Activated T-cell treated with anti-CD3 and anti-CD28 coated beads, Interleukin-2, amount 50 U/mL, for 48 hours (primary cell): Measurements from ENCODE around the gene ESPN.
A peak's percentile ranks its signal among the peaks of the same experiment; 100 is the strongest.
"Not testable (repeated sequence)": the region's sequence is repeated elsewhere in the genome, so short reads cannot be mapped to it uniquely, and the experiment has no call there.

ENCODE experiments used
- DNase-seq, 2 experiments: peaks; one replicate each; pipeline ENCODE4 v3.0.0-alpha.2; 2020

The ESPN gene

GRCh38 chr1:6485168-6486101, 60.9 kb downstream of the ESPN start:
- no peak for DNase-seq

- DNase-seq = peak; percentile 92 to 94
Measured at GRCh38 chr1:6486433-6487011, 61.9 kb downstream of the ESPN start.

- no peak for DNase-seq
Measured at GRCh38 chr1:6487804-6488484, 63.4 kb downstream of the ESPN start.

- DNase-seq = no peak
Measured at GRCh38 chr1:6488602-6489382, 64.2 kb downstream of the ESPN start.

GRCh38 chr1:6489383-6489765, 64.8 kb downstream of the ESPN start:
- no peak for DNase-seq

- peak; percentile 85 to 89 for DNase-seq
Measured at GRCh38 chr1:6489799-6490180, 65.2 kb downstream of the ESPN start.

- peak; percentile 71 to 81 for DNase-seq
Measured at GRCh38 chr1:6490181-6491080, 65.9 kb downstream of the ESPN start.

GRCh38 chr1:6491081-6491449, 66.5 kb downstream of the ESPN start:
- DNase-seq = peak in 1 of 2 experiments; percentile 30

- DNase-seq = peak; percentile 33 to 40
Measured at GRCh38 chr1:6491480-6491962, 66.9 kb downstream of the ESPN start, which contains the start of gene PLEKHG5. PLEKHG5 (minus strand) TSS chr1:6491667; CDS start chr1:6477571, 14,096 bp downstream.

GRCh38 chr1:6491966-6492365, 67.4 kb downstream of the ESPN start:
- no peak for DNase-seq

GRCh38 chr1:6493834-6494223, 69.3 kb downstream of the ESPN start:
- DNase-seq = not testable (repeated sequence)

GRCh38 chr1:6494627-6495026, 70.1 kb downstream of the ESPN start:
- DNase-seq = no peak

GRCh38 chr1:6495041-6495441, 70.5 kb downstream of the ESPN start:
- no peak for DNase-seq

GRCh38 chr1:6495540-6496364, 71.2 kb downstream of the ESPN start:
- no peak for DNase-seq

- DNase-seq = no peak
Measured at GRCh38 chr1:6496365-6496721, 71.8 kb downstream of the ESPN start.

GRCh38 chr1:6496890-6497214, 72.3 kb downstream of the ESPN start:
- no peak for DNase-seq

GRCh38 chr1:6497215-6497866, 72.8 kb downstream of the ESPN start:
- peak; percentile 43 to 61 for DNase-seq

- DNase-seq = no peak
Measured at GRCh38 chr1:6497867-6498575, 73.4 kb downstream of the ESPN start.

GRCh38 chr1:6498576-6499111, 74.1 kb downstream of the ESPN start:
- DNase-seq = no peak
